HG03575 (cell line): ENCODE data around the gene IZUMO3.
"Not testable (repeated sequence)": the region's sequence is repeated elsewhere in the genome, so short reads cannot be mapped to it uniquely, and the experiment has no call there.

Experiments
- ATAC-seq: cut with Tn5 transposase; IDR thresholded peaks from one replicate; pipeline ENCODE4 v1.9.1; 2021; ENCODE audit not compliant: unreplicated experiment, insufficient number of reproducible peaks, low FRiP score; ENCODE audit errors: extremely low read depth

The IZUMO3 gene, protein sequence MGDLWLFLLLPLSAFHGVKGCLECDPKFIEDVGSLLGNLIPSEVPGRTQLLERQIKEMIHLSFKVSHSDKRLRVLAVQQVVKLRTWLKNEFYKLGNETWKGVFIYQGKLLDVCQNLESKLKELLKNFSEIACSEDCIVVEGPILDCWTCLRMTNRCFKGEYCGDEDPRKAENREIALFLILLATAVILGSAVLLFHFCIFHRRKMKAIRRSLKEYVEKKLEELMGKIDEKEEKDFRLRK

GRCh38 chr9:24545847-24546522 is at the start of gene IZUMO3:
Gene IZUMO3 (minus strand): TSS chr9:24545897. CDS start chr9:24545649, 248 bp downstream.
- ATAC-seq, result no peak

DNA sequence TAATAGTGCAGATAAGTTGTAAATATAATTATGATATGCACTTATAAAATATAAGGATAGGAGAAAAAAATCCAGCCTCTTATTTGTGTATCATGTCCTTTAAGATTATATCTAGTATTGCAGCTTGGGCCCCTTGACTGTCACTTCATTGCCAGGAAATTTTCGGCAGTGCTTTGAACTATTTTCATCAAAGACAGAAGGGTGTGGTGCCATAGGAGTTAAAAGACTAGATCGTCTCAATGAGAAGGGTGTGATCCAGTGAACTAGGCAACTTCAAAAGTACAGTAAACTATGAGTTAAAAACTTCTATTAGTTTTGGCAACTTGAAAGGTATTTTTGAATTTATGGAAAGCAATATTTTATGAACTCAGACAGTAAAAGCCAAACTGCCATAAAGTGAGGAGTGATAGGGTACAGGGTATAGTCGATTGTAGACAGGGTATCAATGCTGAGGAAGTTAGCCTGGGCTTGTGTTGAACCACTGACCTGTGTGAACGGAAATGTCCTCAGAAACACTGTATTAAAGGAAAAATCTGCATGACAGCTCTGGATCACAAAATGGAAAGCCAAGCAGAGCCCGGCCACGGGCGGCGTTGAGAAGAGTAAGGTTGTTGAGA is 48.6 kb upstream of the IZUMO3 start:
- ATAC-seq, result no peak

- no peak for ATAC-seq
These were observed 44.7 kb upstream of the IZUMO3 start for GRCh38 chr9:24590432-24590831.

DNA sequence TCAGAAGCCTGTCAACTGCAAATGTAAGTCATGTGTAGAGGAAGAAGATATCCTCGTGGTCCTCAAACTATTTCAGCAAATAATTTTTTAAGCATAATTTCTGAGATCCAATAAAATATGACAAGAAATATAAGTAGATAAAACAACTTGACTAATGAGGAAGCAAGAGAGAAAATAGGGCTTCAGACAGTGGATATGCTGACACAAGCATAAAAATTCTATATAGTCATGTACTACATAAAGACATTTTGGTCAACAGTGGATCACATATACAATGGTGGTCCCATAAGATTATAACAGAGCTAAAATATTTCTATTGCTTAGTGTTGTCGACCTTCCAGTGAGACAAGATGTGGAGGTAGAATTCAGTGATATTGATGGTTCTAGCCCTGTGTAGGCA is 42.2 kb upstream of the IZUMO3 start:
- no peak for ATAC-seq

DNA sequence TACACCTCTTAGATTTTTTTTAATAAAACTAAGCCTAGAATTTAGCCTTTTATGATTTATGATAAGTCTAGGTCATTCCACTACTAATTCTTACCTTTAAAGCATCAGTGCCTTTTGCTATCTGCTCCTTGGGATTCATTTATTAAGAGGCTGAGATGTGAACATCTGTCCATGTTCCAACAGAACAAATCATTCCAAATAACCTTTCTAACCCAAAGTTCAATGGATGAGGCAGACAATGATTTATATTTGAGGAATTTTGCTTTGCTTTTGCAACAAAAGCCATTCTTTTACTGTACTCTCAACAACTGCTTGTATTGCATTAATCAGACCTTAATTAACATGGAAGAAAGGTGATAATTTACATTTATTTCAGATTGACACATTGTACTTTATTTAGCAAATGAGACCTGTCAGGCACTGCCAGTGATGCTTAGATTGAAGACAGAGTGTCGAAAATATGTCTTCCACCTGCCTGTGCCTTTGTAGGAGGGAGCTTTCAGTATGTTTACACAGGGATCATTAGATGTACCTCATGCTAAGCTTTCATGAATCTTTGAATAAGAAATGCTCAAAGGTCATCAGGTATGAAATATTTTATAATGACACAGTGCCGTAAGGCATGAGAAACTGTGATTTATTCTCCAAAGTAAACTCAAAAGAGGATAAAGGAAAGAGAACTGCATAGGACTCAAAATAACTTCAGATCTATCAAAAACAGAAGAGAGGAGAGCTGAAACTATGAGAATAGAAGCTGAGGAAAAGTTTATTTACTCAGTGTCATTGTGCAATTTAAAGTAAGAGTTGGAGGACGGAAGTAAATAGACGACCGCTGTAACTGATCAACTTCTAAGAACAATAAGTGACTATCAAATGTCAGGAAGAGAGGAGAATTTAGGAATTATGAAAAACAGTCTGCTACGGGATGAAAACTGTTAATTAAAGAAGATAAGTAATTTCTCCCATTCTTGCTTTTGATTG is 36.7 kb upstream of the IZUMO3 start:
- no peak for ATAC-seq

GRCh38 chr9:24580005-24580404 is 34.3 kb upstream of the IZUMO3 start:
- ATAC-seq, result not testable (repeated sequence)

- no peak for ATAC-seq
These were observed 26.7 kb upstream of the IZUMO3 start for GRCh38 chr9:24572406-24572805.

DNA sequence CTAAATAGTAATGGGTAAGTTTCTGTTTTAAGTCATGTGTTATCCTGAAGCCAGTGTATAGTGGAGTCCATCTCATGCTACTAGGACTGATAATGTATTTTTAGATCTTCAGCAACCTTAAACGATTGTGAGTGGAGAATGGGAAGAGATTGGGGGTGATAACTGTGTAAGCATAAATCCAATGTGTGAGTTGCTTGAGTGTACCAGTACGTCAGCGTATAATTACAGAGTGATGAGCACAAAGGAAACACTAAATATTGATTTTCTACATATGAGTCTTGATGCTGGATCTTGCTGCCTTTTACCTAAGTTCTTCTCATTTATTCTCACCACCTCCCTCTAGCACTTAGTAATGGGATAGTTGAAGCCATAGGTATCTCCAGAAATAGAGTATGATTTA is 16.3 kb upstream of the IZUMO3 start:
- ATAC-seq, result no peak

- ATAC-seq, result no peak
These were observed 7.5 kb upstream of the IZUMO3 start for GRCh38 chr9:24553183-24553552.

DNA sequence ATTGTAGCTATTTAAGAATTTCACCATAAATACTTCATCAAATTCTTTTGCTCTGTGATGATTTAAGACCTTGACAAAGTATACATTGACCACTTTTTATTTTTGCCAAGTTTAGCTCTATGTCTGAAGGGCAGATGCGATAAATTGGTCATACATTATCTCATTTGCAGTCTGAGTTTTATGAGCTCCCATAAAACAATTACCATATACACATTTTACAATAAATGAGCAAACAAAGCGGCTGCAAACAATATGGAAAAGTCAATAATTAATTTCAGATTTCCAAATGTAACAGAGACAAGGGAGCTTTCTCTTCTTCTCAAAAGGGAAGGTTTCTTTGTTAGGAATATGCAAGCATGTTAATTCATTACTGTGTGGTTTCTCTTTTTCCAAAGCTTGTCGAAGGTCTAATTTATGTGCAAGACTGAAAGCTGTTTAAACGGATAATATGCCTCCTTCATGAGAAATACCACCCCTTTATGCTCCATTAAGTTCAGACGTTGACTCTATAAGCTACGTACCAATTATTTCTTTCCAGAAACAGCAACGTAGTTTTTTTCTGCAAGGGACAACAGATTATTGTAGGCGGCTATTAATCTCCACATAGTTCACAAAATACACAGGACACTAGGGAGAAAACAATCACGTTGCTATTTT is 7.0 kb upstream of the IZUMO3 start:
- ATAC-seq, result no peak

DNA sequence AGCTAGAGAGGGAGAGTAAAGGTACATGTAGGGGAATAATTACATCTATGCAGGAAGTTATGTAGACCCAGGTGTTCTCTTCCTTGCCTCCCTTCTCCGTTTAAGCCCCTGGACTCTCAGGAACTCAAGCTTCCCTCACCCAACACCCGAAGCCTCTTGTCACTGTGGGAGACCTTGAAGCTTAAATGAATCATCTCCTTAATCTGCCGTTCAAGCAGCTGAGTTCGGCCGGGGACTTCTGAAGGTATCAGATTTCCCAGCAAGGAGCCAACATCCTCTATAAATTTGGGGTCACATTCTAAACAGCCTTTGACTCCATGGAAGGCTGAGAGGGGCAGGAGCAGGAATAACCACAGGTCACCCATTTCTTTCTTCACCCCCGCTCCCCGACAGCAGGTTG is 412 bp downstream of the IZUMO3 start:
- no peak for ATAC-seq

GRCh38 chr9:24518545-24518944 is 27.2 kb downstream of the IZUMO3 start:
- no peak for ATAC-seq

DNA sequence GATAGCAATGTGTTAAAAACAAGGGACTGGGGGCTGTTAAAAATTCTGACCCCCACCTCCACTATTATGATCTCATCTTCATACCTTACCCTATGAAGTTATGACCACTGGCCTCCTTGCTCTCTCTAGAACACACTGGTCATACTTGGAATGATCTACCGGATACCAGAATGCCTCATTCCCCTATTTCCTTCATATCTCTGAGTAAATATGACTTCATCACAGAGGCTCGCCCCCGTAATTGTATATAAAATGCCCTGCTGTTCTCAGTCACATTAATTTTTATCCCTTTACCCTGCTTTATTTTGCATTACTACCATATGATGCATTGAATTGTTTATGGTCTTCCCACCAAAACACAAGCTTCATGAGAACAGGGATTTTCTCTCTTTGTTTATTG is 29.2 kb downstream of the IZUMO3 start:
- no peak for ATAC-seq

GRCh38 chr9:24509850-24510249 is 35.8 kb downstream of the IZUMO3 start:
- no peak for ATAC-seq

GRCh38 chr9:24504521-24504920 is 41.2 kb downstream of the IZUMO3 start:
- no peak for ATAC-seq

GRCh38 chr9:24502206-24502937 is 43.3 kb downstream of the IZUMO3 start:
- no peak for ATAC-seq

- no peak for ATAC-seq
These were observed 44.9 kb downstream of the IZUMO3 start for GRCh38 chr9:24500761-24501160.

DNA sequence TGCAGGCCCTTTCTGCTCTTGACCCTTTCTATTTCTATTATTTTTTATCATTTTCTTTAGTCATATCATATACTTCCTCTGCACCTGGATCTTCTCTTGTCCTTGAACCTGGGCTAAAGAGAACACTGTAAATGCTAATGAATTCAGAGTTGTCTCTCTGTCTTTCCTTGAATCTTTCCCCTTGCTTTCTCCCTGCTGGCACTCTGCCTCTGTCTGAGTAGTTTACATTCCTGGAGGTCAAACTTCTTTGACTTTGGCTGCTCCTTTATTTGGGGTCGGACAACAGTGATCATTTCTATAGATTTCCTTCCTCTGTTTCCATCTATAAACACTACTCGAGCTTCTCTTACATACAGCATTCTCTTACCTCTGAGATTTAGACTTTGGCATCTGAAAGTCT is 47.1 kb downstream of the IZUMO3 start:
- no peak for ATAC-seq
